Right forelimb (tissue), 1 donor: ENCODE results near the gene TNS1.

ENCODE experiments used
- DNase-seq: peaks from one replicate; pipeline ENCODE4 v3.0.0-alpha.2; 2018

TNS1 gene

GRCh38 chr2:217978536-217979150 is 24.2 kb downstream of the TNS1 start:
- peak; percentile 75 for DNase-seq

- DNase-seq, result no peak
Measured at GRCh38 chr2:217977840-217978535, 24.8 kb downstream of the TNS1 start.

DNA sequence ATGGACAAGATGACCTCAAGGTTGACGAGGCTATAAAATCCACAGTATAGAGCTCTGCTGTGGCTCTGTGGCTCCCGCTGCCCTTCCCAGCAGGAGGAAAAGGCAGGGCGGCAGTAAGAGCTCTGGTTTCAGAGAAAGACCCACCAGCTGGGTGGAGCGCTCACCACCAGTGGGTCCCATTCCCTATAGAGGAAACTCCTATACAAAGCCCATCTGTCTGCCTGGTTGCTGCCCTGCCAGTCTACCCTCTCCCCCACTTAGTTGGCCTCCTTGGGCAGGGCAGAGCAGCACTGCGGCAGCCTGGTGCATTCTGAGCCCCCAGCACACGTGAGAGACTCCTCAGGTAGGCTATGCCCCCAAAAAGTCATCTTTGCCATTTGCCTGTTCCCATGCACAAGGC is 26.5 kb downstream of the TNS1 start:
- DNase-seq, result no peak

GRCh38 chr2:217975626-217976025 is 27.2 kb downstream of the TNS1 start:
- no peak for DNase-seq

DNA sequence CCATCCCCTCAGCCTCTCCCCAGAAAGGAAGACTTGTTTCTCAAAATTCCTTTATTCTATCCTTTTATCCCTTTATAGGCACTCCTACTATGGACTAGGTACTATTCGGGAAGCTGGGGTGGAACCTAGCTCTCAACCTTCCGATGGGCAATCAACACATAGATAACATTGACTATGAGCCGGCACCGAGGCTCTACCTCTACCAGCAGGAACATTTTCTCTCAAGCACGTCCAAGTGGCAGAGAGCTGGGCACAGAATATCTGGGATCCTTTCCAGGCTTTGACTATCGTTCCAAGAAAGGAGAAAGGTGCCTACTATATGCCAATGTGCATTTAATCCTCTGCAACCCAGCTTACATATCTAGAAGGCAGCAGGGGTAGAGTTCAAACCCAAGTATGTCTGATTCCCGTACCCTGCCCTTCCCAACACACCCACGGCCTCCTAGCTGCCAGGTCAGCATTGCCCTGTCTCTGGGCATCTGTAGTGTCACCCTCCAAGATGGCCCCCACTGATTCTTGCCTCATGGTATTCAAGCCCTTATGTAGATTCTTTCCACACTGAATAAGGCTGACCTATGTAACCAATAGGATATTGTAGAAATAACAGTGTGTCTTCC is 28.3 kb downstream of the TNS1 start:
- no peak for DNase-seq

- no peak for DNase-seq
Measured at GRCh38 chr2:217973008-217973787, 29.6 kb downstream of the TNS1 start.

- DNase-seq, result no peak
Measured at GRCh38 chr2:217972490-217972889, 30.3 kb downstream of the TNS1 start.

DNA sequence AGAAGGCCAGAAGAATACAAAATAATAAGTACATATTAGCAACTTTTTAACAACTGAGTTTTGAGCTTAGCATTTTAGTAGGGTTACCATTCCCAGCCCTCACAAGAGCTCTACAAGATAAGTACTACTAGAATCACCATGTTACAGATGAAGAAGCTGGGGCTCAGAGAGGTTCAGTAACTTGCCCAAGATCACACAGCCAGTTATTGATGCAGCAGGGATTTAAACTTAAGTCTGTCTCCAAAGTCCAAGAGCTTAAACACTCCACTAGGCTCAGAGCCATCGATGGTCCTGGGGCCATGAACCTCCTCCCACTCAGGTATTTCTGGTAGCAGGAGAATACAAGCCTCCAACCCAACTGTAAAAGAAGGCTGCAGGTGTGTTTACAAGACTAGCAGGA is 30.8 kb downstream of the TNS1 start:
- no peak for DNase-seq

GRCh38 chr2:217971166-217971565 is 31.6 kb downstream of the TNS1 start:
- DNase-seq, result no peak

DNA sequence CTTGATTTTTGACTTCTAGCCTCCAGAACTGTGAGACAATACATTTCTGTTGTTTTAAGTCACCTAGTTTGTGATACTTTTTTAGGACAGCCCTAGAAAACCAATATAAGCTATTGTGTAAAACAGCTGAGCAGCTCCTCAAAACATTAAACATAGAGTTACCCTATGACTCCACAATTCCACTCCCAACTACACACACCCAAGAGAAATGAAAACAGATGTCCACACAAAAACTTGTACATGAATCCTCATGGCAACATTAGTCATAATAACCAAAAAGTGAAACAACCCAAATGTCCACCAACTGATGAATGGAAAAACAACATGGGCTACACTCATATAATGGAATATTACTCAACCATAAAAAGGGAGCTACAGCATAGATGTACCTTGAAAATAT is 32.6 kb downstream of the TNS1 start:
- no peak for DNase-seq

- no peak for DNase-seq
Measured at GRCh38 chr2:217969588-217969987, 33.2 kb downstream of the TNS1 start.

- no peak for DNase-seq
Measured at GRCh38 chr2:217968023-217968422, 34.8 kb downstream of the TNS1 start.

- no peak for DNase-seq
Measured at GRCh38 chr2:217966423-217967070, 36.2 kb downstream of the TNS1 start.

DNA sequence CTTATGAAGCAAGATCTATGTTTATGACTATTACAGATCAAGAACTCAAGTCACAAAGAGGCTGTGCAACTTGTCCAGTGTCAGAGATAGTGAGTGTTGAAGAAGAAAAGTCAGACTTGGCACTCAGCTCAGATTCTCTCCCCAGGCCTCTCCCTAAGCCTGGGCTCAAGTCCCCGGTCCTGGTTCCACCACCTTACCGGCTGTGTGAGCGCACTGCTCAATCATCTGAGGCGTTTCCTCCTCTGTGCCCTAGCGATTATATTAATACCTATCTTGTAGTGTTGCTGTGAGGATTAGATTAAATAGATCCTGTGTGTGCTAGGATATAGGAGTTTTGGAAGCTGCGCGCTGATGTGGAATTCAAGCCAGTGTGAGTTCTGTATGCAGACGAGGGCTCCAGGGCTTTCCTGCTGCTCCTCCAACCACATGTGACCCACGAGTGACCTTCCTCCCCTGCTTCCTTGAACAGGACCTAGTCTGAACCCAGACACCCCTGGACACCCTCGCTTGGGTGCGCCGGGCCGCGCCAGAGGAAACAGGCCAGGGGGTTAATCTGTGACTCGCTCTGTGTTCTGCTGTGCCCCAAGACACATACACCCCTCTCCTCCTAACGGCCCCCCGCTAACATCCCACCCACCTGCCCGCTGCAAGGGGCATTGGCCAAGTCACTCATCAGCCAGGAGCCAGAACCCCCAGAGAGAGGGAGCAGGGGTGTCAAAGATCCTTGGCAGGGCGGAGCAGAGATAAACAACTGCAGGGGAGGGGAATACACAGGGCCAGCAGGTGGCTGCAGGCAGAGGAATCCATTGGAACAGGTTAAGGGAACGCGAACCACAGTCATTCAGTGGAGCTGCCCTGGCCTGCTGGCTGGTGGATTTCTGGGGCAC is 38.3 kb downstream of the TNS1 start:
- no peak for DNase-seq

DNA sequence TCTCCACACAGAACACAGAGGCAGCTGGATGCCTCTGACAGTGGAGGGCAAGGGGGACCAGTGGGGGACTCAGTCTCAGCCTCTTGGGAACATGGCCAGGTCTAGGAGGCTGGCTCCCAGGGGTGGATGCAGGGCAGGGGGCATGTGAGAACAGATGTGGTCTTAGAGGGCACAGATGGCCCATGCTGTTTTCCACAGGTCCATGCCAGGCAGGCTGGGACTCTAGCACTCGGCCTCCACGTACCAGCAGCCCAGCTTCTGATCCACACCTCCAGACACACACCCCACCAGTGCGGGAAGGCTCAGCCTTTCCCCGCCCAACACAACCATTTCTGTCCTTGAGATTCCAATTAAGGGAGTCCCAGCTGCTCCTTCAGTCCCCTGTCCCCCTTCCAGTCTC is 42.4 kb downstream of the TNS1 start:
- peak; percentile 41 for DNase-seq

- DNase-seq, result peak; percentile 46
Measured at GRCh38 chr2:217959723-217960122, 43.1 kb downstream of the TNS1 start.

GRCh38 chr2:217958884-217959225 is 43.9 kb downstream of the TNS1 start:
- DNase-seq, result peak; percentile 27

GRCh38 chr2:217958206-217958883 is 44.5 kb downstream of the TNS1 start:
- peak; percentile 21 for DNase-seq

GRCh38 chr2:217956586-217957457 is 46.0 kb downstream of the TNS1 start:
- peak; percentile 42 for DNase-seq

GRCh38 chr2:217955881-217956493 is 46.8 kb downstream of the TNS1 start:
- peak; percentile 18 for DNase-seq
